ENCODE measurements around the gene EEF1AKMT2. TPM values are rescaled to one million over a fixed set of nuclear protein-coding genes. Genes with fewer than 3 reads are reported as not detected.

EEF1AKMT2 gene
- total and polyA plus RNA-seq, 2 of the 13 experiments (the other 11 are each of a cell fraction or from before 2014, with no cell fraction given) = 11.3 to 19.3 TPM

DNA sequence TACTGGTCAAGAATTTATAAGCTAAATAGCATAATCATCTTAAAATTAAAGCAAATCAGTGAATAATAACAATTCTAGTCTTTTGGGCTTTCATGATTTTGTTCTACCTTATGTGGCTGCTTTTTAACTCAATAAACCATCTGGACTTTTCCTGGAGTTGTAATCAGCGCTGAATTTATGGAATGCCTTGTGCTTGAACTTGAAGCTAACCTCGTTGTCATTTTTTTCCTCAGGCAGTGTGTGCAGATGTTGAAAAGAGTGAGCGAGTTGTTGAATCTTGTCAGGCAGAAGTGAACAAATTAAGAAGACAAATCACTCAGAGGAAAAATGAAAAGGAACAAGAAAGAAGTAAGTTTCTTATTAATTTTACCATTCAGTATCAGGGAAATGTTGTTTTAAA lies 39.4 kb upstream of the EEF1AKMT2 start:
- Histone ChIP-seq H3K9me3 (ENCODE audit: low read length) (no peaks in the 10 kb centered on the region), H3K27me3 (ENCODE audit: control insufficient read depth in 1 of 2, insufficient read depth in 2 of 2, low read length in 2 of 2) (no peaks in the 10 kb centered on the region), H3K27ac (ENCODE audit: extremely low read length, insufficient read depth, low read length) (no peak overlapping the region), H3K9ac (ENCODE audit: insufficient read depth, low read depth, low read length) (no peak overlapping the region), H3K79me2 (ENCODE audit: insufficient read depth, low read length) (no peaks in the 10 kb centered on the region), H3K4me3 (replicated peaks in 1 of 3; ENCODE audit: insufficient read depth in 1 of 3, low read depth in 2 of 3, low read length in 3 of 3) (no peak overlapping the region), H3K36me3 (replicated peaks in 1 of 2; ENCODE audit: control insufficient read depth in 1 of 2, insufficient read depth in 2 of 2, low read length in 2 of 2) (peaks cover 20 to 70% of the 10 kb centered on the region in 2 experiments), H4K20me1 (ENCODE audit: insufficient read depth, low read length) (no peaks in the 10 kb centered on the region), H3K4me1 (ENCODE audit: insufficient read depth, low read length) (no peaks in the 10 kb centered on the region), H2AFZ (ENCODE audit: low read length) (no peak overlapping the region), H3K4me2 (ENCODE audit: low read depth, low read length) (no peak overlapping the region)
- in situ Hi-C loops (cut with HindIII; ENCODE audit: extremely low pct_ligation_motif_present, low pct_unique_long_range_greater_than_20kb) (no loop called here), intact Hi-C loops (cut with micrococcal nuclease; ENCODE audit: unreplicated experiment) (no loop called here)
- CTCF ChIA-PET (ENCODE audit: low intra/inter-chr PET ratio, low total read pairs) = no interaction called here
- WGBS (ENCODE audit: low lambda C conversion rate) = 97% methylated on average over 3 of the region's 3 CpGs
- BruUV-seq (replicated peaks) = no TSS peak
- FAIRE-seq (no peak), ATAC-seq (no peak), DNase-seq (ENCODE audit: low spot score) (no peak)
- POLR2A ChIA-PET = interaction anchor here (1.4 kb wide), 1 partner anchor 29 kb away, joined by 3 read pairs; the partner anchor contains the start of gene ABRAXAS2
- TF ChIP-seq, protein P1, sequence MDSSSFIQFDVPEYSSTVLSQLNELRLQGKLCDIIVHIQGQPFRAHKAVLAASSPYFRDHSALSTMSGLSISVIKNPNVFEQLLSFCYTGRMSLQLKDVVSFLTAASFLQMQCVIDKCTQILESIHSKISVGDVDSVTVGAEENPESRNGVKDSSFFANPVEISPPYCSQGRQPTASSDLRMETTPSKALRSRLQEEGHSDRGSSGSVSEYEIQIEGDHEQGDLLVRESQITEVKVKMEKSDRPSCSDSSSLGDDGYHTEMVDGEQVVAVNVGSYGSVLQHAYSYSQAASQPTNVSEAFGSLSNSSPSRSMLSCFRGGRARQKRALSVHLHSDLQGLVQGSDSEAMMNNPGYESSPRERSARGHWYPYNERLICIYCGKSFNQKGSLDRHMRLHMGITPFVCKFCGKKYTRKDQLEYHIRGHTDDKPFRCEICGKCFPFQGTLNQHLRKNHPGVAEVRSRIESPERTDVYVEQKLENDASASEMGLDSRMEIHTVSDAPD (CRISPR knock-in tag; IDR thresholded peaks at IDR 0.05) = no peak
- no peak for TF ChIP-seq PHB2 (IDR thresholded peaks at IDR 0.05; ENCODE audit: partially characterized antibody)
- TF ChIP-seq, protein P2, sequence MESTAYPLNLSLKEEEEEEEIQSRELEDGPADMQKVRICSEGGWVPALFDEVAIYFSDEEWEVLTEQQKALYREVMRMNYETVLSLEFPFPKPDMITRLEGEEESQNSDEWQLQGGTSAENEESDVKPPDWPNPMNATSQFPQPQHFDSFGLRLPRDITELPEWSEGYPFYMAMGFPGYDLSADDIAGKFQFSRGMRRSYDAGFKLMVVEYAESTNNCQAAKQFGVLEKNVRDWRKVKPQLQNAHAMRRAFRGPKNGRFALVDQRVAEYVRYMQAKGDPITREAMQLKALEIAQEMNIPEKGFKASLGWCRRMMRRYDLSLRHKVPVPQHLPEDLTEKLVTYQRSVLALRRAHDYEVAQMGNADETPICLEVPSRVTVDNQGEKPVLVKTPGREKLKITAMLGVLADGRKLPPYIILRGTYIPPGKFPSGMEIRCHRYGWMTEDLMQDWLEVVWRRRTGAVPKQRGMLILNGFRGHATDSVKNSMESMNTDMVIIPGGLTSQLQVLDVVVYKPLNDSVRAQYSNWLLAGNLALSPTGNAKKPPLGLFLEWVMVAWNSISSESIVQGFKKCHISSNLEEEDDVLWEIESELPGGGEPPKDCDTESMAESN (CRISPR knock-in tag; conservative IDR thresholded peaks at IDR 0.05) = no peak
- no peak for TF ChIP-seq TEAD3 (CRISPR knock-in tag; optimal IDR thresholded peaks at IDR 0.05; ENCODE audit: borderline replicate concordance)
- TF ChIP-seq, protein P3, sequence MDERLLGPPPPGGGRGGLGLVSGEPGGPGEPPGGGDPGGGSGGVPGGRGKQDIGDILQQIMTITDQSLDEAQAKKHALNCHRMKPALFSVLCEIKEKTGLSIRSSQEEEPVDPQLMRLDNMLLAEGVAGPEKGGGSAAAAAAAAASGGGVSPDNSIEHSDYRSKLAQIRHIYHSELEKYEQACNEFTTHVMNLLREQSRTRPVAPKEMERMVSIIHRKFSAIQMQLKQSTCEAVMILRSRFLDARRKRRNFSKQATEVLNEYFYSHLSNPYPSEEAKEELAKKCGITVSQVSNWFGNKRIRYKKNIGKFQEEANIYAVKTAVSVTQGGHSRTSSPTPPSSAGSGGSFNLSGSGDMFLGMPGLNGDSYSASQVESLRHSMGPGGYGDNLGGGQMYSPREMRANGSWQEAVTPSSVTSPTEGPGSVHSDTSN (CRISPR knock-in tag; IDR thresholded peaks at IDR 0.05) = no peak
- TF ChIP-seq ZNF530 (CRISPR knock-in tag; IDR thresholded peaks at IDR 0.05; ENCODE audit: low read depth) = no peak
- TF ChIP-seq ZNF570 (CRISPR knock-in tag; IDR thresholded peaks at IDR 0.05; ENCODE audit: borderline replicate concordance) = no peak
- TF ChIP-seq, protein P4, sequence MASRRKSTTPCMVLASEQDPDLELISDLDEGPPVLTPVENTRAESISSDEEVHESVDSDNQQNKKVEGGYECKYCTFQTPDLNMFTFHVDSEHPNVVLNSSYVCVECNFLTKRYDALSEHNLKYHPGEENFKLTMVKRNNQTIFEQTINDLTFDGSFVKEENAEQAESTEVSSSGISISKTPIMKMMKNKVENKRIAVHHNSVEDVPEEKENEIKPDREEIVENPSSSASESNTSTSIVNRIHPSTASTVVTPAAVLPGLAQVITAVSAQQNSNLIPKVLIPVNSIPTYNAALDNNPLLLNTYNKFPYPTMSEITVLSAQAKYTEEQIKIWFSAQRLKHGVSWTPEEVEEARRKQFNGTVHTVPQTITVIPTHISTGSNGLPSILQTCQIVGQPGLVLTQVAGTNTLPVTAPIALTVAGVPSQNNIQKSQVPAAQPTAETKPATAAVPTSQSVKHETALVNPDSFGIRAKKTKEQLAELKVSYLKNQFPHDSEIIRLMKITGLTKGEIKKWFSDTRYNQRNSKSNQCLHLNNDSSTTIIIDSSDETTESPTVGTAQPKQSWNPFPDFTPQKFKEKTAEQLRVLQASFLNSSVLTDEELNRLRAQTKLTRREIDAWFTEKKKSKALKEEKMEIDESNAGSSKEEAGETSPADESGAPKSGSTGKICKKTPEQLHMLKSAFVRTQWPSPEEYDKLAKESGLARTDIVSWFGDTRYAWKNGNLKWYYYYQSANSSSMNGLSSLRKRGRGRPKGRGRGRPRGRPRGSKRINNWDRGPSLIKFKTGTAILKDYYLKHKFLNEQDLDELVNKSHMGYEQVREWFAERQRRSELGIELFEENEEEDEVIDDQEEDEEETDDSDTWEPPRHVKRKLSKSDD (CRISPR knock-in tag; IDR thresholded peaks at IDR 0.05; ENCODE audit: low read depth) = no peak
- TF ChIP-seq, protein P5, sequence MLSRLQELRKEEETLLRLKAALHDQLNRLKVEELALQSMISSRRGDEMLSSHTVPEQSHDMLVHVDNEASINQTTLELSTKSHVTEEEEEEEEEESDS (CRISPR knock-in tag; IDR thresholded peaks at IDR 0.05; ENCODE audit: borderline replicate concordance) = no peak
- no peak for TF ChIP-seq MAF1 (CRISPR knock-in tag; IDR thresholded peaks at IDR 0.05; ENCODE audit: borderline replicate concordance)
- TF ChIP-seq HES4 (CRISPR knock-in tag; IDR thresholded peaks at IDR 0.05; ENCODE audit: borderline replicate concordance) = no peak
- TF ChIP-seq NCOR1 (IDR thresholded peaks at IDR 0.05; ENCODE audit: borderline replicate concordance, low read length) = no peak
- no peak for TF ChIP-seq ZNF282 (IDR thresholded peaks at IDR 0.05; ENCODE audit: partially characterized antibody)
- TF ChIP-seq, protein P6, sequence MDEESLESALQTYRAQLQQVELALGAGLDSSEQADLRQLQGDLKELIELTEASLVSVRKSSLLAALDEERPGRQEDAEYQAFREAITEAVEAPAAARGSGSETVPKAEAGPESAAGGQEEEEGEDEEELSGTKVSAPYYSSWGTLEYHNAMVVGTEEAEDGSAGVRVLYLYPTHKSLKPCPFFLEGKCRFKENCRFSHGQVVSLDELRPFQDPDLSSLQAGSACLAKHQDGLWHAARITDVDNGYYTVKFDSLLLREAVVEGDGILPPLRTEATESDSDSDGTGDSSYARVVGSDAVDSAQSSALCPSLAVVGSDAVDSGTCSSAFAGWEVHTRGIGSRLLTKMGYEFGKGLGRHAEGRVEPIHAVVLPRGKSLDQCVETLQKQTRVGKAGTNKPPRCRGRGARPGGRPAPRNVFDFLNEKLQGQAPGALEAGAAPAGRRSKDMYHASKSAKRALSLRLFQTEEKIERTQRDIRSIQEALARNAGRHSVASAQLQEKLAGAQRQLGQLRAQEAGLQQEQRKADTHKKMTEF (CRISPR knock-in tag; IDR thresholded peaks at IDR 0.05) = no peak
